Stimulated activated CD8-positive, alpha-beta memory T cell treated with anti-CD3 and anti-CD28 coated beads, Interleukin-7, amount 100 ng/mL, for 48 hours (primary cell): Measurements from ENCODE around the gene SLC25A29.

Source experiments
- DNase-seq, 2 donors: peaks; one replicate each; pipeline ENCODE4 v3.0.0-alpha.2; 2020; ENCODE audit warnings: low read depth in 1 of 2; ENCODE audit errors: extremely low read depth in 1 of 2

SLC25A29 gene

GRCh38 chr14:100246809-100247428 is 59.3 kb downstream of the SLC25A29 start:
- DNase-seq = no peak

- no peak for DNase-seq
Observed at GRCh38 chr14:100243020-100243419, 63.2 kb downstream of the SLC25A29 start.

GRCh38 chr14:100241279-100241678 is 65.0 kb downstream of the SLC25A29 start:
- DNase-seq = no peak
